HepG2 (cell line): Measurements from ENCODE around the gene PEX11G. TPM values are rescaled to one million over a fixed set of nuclear protein-coding genes. Genes with fewer than 3 reads are reported as not detected.

Experiments used
- ATAC-seq: fragments of 200-7000 bp; cut with Tn5 transposase; 3 replicates; pipeline ENCODE4 v1.9.1; 2020; ENCODE audit warnings: mild to moderate bottlenecking, moderate library complexity
- BruUV-seq: library from RNA; stranded (reverse); fragments of 400-500 nt; replicated peaks from 2 replicates; lab custom pipeline; 2021; lab: Mats Ljungman, UMichigan
- CTCF ChIA-PET: fragments of 300-600 bp; formaldehyde crosslinking; extraction: SDS; loops from one replicate; lab custom pipeline; 2021; ENCODE audit warnings: low total read pairs, inconsistent platforms, low intra/inter-chr PET ratio; lab: Yijun Ruan, JAX
- POLR2A ChIA-PET: fragments of 350-600 bp; sonication (Branson Sonifier 250); formaldehyde crosslinking; loops from one replicate; lab custom pipeline; 2020; ENCODE audit warnings: antibody characterized with exemption, inconsistent platforms; lab: Yijun Ruan, JAX
- DNase-seq: peaks from one replicate; pipeline ENCODE4 v3.0.0-alpha.2; 2015; ENCODE audit warnings: low spot score
- FAIRE-seq: peaks from 3 replicates; lab custom pipeline; 2011; peaks lifted over from hg19 to GRCh38; lab: Jason Lieb, UNC
- H2AFZ ChIP-seq: one replicate; pipeline ENCODE4 v1.6.1; 2011; ENCODE audit warnings: low read length, inconsistent platforms
- H3K27ac ChIP-seq: fragments of 300-600 bp; 3 replicates; pipeline ENCODE4 v1.8.0; 2011; ENCODE audit warnings: mixed run types, mild to moderate bottlenecking, mixed read lengths, low read length, inconsistent platforms; ENCODE audit not compliant: insufficient read depth; ENCODE audit errors: extremely low read length
- H3K27me3 ChIP-seq, 2 experiments: fragments of 200-600 bp in 1 of 2; 2 replicates in 1 of 2; 3 replicates in 1 of 2; pipeline versions ENCODE4 v1.6.0 to v1.8.0; 2011; ENCODE audit warnings: low read length in 2 of 2, mild to moderate bottlenecking in 2 of 2, moderate library complexity in 2 of 2, inconsistent platforms in 1 of 2; ENCODE audit not compliant: insufficient read depth in 2 of 2, control insufficient read depth in 1 of 2
- H3K36me3 ChIP-seq, 2 experiments: fragments of 200-600 bp in 1 of 2; replicated peaks in 1 of 2; 2 replicates in 1 of 2; 3 replicates in 1 of 2; pipeline versions ENCODE4 v1.5.1 to v1.8.0; 2011; ENCODE audit warnings: low read length in 2 of 2, inconsistent platforms in 1 of 2; ENCODE audit not compliant: insufficient read depth in 2 of 2, control insufficient read depth in 1 of 2
- H3K4me1 ChIP-seq: 2 replicates; pipeline ENCODE4 v1.5.1; 2012; ENCODE audit warnings: low read length, inconsistent platforms; ENCODE audit not compliant: insufficient read depth
- H3K4me2 ChIP-seq: 2 replicates; pipeline ENCODE4 v1.6.0; 2011; ENCODE audit warnings: low read depth, low read length, inconsistent platforms
- H3K4me3 ChIP-seq, 3 experiments: fragments of 200-600 bp in 1 of 3; sonication (generic), shearing (Covaris generic) in 1 of 3; replicated peaks in 1 of 3; 2 replicates each; pipeline ENCODE4 v1.5.1; 2011 to 2016; ENCODE audit warnings: low read length in 3 of 3, inconsistent platforms in 2 of 3, low read depth in 2 of 3, mild to moderate bottlenecking in 2 of 3, control low read depth in 1 of 3, mixed read lengths in 1 of 3; ENCODE audit not compliant: insufficient read depth in 1 of 3
- H3K79me2 ChIP-seq: one replicate; pipeline ENCODE4 v1.6.1; 2011; ENCODE audit warnings: low read length, inconsistent platforms; ENCODE audit not compliant: insufficient read depth
- H3K9ac ChIP-seq: 2 replicates; pipeline ENCODE4 v1.6.0; 2011; ENCODE audit warnings: mild to moderate bottlenecking, low read depth, low read length, inconsistent platforms; ENCODE audit not compliant: insufficient read depth
- H3K9me3 ChIP-seq: 2 replicates; pipeline ENCODE4 v1.5.1; 2012; ENCODE audit warnings: mild to moderate bottlenecking, low read length
- H4K20me1 ChIP-seq: 2 replicates; pipeline ENCODE4 v1.6.0; 2011; ENCODE audit warnings: inconsistent platforms, mild to moderate bottlenecking, low read length, moderate library complexity; ENCODE audit not compliant: insufficient read depth
- BHLHE40 ChIP-seq: IDR thresholded peaks from 2 replicates; pipeline ENCODE4 v1.6.1; 2011; ENCODE audit warnings: low read length, improper control_type of control experiment
- NR2F6 ChIP-seq, 2 experiments: IDR thresholded peaks; 2 replicates each; pipeline ENCODE4 v1.6.1; 2016; ENCODE audit warnings: antibody characterized with exemption in 1 of 2, mild to moderate bottlenecking in 1 of 2
- SP2 ChIP-seq: sonication (generic); formaldehyde crosslinking; IDR thresholded peaks from 2 replicates; pipeline ENCODE4 v1.5.1; 2020; ENCODE audit warnings: mild to moderate bottlenecking, missing genetic modification reagents
- THYN1 ChIP-seq: sonication (generic); formaldehyde crosslinking; IDR thresholded peaks from 2 replicates; pipeline ENCODE4 v1.8.1; 2023; ENCODE audit warnings: low read depth, mild to moderate bottlenecking, moderate library complexity, missing genetic modification reagents, borderline replicate concordance
- ZNF33B ChIP-seq: sonication (generic); formaldehyde crosslinking; IDR thresholded peaks from 2 replicates; pipeline ENCODE4 v1.5.1; 2020; ENCODE audit warnings: mild to moderate bottlenecking, missing genetic modification reagents
- ZNF343 ChIP-seq: sonication (generic); formaldehyde crosslinking; IDR thresholded peaks from 2 replicates; pipeline ENCODE4 v1.4.0; 2020; ENCODE audit warnings: mild to moderate bottlenecking, missing genetic modification reagents
- ZNF761 ChIP-seq: sonication (generic); formaldehyde crosslinking; conservative IDR thresholded peaks from 2 replicates; pipeline ENCODE4 v1.4.0; 2020; ENCODE audit warnings: mild to moderate bottlenecking, missing genetic modification reagents
- ZSCAN29 ChIP-seq: sonication (generic); formaldehyde crosslinking; conservative IDR thresholded peaks from 2 replicates; pipeline ENCODE4 v1.4.0; 2020; ENCODE audit warnings: mild to moderate bottlenecking, missing genetic modification reagents
- WGBS: methylation state at CpG from one replicate; pipeline ENCODE4 v1.1.6; 2017; ENCODE audit warnings: low lambda C conversion rate; 5-methylcytosine and 5-hydroxymethylcytosine counted together
- in situ Hi-C: cut with HindIII; loops from 2 replicates; pipeline ENCODE4 v1.10.0; 2017; ENCODE audit warnings: low pct_unique_long_range_greater_than_20kb; ENCODE audit not compliant: extremely low pct_ligation_motif_present
- intact Hi-C: fragments of 100-400 bp; cut with micrococcal nuclease; formaldehyde crosslinking; loops from one replicate; pipeline ENCODE4 v1.10.0; 2022; ENCODE audit not compliant: unreplicated experiment
- polyA plus RNA-seq, 8 experiments: library from polyadenylated mRNA; depleted of rRNA in 3 of 8; stranded (reverse) in 7 of 8; unstranded in 1 of 8; fragments of >200 nt; fragmentation: Illumina TruSeq in 4 of 8; extraction: Trizol in 4 of 8; gene quantifications; 2 replicates each; pipeline versions ENCODE4 v1.2.1 to v1.2.3, GENCODE V29; 2011 to 2016; ENCODE audit warnings: low read depth in 4 of 8, missing spikeins in 1 of 8, mixed read lengths in 1 of 8; ENCODE audit not compliant: insufficient read depth in 1 of 8
- total RNA-seq, 5 experiments: library from RNA; depleted of rRNA; stranded (reverse); fragments of >200 nt; fragmentation: Illumina TruSeq; extraction: Trizol; gene quantifications; 2 replicates each; pipeline ENCODE4 v1.2.3, GENCODE V29; 2016; ENCODE audit warnings: low read depth in 1 of 5
- TF ChIP-seq, protein P1 (sequence below): sonication (generic); formaldehyde crosslinking; IDR thresholded peaks from 2 replicates; pipeline ENCODE4 v1.4.0; 2020; ENCODE audit warnings: missing genetic modification reagents
- TF ChIP-seq, protein P2 (sequence below): sonication (generic); formaldehyde crosslinking; IDR thresholded peaks from 2 replicates; pipeline ENCODE4 v1.9.0; 2021; ENCODE audit warnings: missing genetic modification reagents, mild to moderate bottlenecking, borderline replicate concordance
- TF ChIP-seq, protein P3 (sequence below): sonication (generic); formaldehyde crosslinking; IDR thresholded peaks from 2 replicates; pipeline ENCODE4 v1.8.1; 2023; ENCODE audit warnings: mild to moderate bottlenecking, moderate library complexity, missing genetic modification reagents
- TF ChIP-seq, protein P4 (sequence below): sonication (generic); formaldehyde crosslinking; IDR thresholded peaks from 2 replicates; pipeline ENCODE4 v1.4.0; 2020; ENCODE audit warnings: mild to moderate bottlenecking, missing genetic modification reagents

PEX11G gene
- total and polyA plus RNA-seq, 2 of the 13 experiments (the other 11 are each of a cell fraction or from before 2014, with no cell fraction given), result not detected

DNA sequence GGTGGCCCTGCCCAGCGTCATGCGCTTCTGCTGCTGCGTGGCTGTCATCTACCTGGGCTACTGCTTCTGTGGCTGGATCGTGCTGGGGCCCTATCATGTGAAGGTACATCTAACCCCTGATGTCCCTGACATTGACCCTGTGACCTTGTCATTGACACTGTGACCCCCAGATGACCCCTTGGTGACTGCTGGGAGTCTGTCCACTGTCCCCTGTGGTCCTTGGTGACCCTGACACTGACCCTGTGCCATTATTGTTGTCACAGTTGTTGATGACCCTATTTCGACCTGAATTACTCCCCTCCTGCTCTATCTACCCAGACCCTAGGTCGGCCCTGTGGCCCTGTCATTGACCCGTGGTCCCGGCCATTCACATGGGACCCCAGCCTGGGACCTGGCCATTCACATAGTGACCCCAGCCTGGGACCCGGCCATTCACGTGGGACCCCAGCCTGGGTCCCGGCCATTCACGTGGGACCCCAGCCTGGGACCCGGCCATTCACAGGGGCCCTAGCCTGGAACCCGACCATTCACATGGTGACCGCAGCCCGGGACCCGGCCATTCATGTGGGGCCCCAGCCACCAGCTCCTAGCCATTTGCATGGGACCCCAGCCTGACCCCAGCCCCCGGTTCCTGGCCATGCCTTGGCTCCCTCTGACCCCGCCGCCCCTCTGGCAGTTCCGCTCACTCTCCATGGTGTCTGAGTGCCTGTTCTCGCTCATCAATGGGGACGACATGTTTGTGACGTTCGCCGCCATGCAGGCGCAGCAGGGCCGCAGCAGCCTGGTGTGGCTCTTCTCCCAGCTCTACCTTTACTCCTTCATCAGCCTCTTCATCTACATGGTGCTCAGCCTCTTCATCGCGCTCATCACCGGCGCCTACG lies 41.0 kb upstream of the PEX11G start:
- Histone ChIP-seq H3K27me3 (no peaks in the 10 kb centered on the region; a peak in 1 of 5 replicates), H3K4me3 (no peak overlapping the region), H3K9me3 (no peaks in the 10 kb centered on the region), H4K20me1 (no peaks in the 10 kb centered on the region), H3K9ac (no peak overlapping the region), H2AFZ (no peak overlapping the region), H3K79me2 (no peaks in the 10 kb centered on the region), H3K27ac (no peak overlapping the region), H3K4me1 (peaks cover 10% of the 10 kb centered on the region), H3K36me3 (peaks cover 0 to 2% of the 10 kb centered on the region in 2 experiments; a peak in 2 of 5 replicates), H3K4me2 (no peak overlapping the region)
- 92% methylated on average over 26 of the region's 33 CpGs for WGBS
- in situ Hi-C loops, result no loop called here
- no peak for ATAC-seq
- intact Hi-C loops, result no loop called here
- BruUV-seq, result no TSS peak
- no peak for TF ChIP-seq NR2F6 (IDR thresholded peaks at IDR 0.05)
- no peak for TF ChIP-seq NR2F6 (CRISPR knock-in tag; IDR thresholded peaks at IDR 0.05)
- no peak for TF ChIP-seq ZSCAN29 (CRISPR knock-in tag)
- TF ChIP-seq, protein P1, sequence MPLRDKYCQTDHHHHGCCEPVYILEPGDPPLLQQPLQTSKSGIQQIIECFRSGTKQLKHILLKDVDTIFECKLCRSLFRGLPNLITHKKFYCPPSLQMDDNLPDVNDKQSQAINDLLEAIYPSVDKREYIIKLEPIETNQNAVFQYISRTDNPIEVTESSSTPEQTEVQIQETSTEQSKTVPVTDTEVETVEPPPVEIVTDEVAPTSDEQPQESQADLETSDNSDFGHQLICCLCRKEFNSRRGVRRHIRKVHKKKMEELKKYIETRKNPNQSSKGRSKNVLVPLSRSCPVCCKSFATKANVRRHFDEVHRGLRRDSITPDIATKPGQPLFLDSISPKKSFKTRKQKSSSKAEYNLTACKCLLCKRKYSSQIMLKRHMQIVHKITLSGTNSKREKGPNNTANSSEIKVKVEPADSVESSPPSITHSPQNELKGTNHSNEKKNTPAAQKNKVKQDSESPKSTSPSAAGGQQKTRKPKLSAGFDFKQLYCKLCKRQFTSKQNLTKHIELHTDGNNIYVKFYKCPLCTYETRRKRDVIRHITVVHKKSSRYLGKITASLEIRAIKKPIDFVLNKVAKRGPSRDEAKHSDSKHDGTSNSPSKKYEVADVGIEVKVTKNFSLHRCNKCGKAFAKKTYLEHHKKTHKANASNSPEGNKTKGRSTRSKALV (CRISPR knock-in tag), result no peak
- no peak for TF ChIP-seq THYN1 (CRISPR knock-in tag)
- no peak for TF ChIP-seq ZNF33B (CRISPR knock-in tag)
- TF ChIP-seq, protein P2, sequence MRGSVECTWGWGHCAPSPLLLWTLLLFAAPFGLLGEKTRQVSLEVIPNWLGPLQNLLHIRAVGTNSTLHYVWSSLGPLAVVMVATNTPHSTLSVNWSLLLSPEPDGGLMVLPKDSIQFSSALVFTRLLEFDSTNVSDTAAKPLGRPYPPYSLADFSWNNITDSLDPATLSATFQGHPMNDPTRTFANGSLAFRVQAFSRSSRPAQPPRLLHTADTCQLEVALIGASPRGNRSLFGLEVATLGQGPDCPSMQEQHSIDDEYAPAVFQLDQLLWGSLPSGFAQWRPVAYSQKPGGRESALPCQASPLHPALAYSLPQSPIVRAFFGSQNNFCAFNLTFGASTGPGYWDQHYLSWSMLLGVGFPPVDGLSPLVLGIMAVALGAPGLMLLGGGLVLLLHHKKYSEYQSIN (CRISPR knock-in tag), result no peak
- TF ChIP-seq ZNF761 (CRISPR knock-in tag), result no peak
- no peak for TF ChIP-seq ZNF343 (CRISPR knock-in tag)
- TF ChIP-seq SP2, result no peak
- TF ChIP-seq, protein P3, sequence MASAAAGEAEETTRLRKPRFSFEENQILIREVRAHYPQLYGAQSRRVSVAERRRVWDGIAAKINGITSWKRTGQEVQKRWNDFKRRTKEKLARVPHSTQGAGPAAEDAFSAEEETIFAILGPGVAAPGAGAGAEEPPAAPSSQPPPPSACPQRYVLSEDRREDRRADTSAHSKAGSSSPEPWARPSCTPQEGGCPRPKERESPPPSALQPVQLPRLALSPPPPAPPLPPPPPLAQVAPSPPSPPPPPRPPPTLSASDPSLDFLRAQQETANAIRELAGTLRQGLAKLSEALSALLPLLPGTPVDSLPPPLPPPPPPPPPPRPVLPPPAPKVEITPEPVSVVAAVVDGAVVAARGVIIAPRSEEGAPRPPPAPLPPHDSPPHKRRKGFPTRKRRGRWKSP (CRISPR knock-in tag), result no peak
- TF ChIP-seq BHLHE40, result no peak
- TF ChIP-seq, protein P4, sequence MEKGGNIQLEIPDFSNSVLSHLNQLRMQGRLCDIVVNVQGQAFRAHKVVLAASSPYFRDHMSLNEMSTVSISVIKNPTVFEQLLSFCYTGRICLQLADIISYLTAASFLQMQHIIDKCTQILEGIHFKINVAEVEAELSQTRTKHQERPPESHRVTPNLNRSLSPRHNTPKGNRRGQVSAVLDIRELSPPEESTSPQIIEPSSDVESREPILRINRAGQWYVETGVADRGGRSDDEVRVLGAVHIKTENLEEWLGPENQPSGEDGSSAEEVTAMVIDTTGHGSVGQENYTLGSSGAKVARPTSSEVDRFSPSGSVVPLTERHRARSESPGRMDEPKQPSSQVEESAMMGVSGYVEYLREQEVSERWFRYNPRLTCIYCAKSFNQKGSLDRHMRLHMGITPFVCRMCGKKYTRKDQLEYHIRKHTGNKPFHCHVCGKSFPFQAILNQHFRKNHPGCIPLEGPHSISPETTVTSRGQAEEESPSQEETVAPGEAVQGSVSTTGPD (CRISPR knock-in tag), result no peak
- DNase-seq, result no peak
- no peak for FAIRE-seq
- ChIA-PET CTCF (no interaction called here), POLR2A (no interaction called here)
